ENCODE results near the gene COMMD1.
"Not testable (repeated sequence)": the region's sequence is repeated elsewhere in the genome, so short reads cannot be mapped to it uniquely, and the experiment has no call there.

COMMD1 gene

GRCh38 chr2:61905372-61906185, at the start of gene COMMD1:
COMMD1 (plus strand) TSS chr2:61905674; CDS start chr2:61905679, 5 bp downstream.
- DNase-seq, result peak; percentile 86 to 94 (median 91)

DNA sequence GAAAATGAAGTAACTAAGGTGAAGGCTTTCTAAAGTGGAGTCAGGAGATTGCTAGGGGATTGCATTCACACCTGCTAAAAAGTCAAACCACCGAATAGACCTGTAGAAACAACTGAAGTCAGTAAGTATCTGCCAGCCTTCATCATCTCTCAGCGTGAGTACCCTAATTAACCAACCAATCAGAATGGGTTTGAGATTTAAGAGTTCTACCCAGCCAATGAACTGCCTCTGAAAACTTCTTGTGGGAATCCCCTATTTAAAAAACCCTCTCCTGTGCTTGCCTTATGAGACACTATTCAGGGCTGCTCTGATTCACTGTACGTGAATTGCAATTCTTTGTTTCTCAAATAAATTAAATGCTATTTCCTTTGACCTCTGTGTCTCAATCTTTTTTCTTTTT, 48.2 kb upstream of the COMMD1 start:
- no peak for DNase-seq

DNA sequence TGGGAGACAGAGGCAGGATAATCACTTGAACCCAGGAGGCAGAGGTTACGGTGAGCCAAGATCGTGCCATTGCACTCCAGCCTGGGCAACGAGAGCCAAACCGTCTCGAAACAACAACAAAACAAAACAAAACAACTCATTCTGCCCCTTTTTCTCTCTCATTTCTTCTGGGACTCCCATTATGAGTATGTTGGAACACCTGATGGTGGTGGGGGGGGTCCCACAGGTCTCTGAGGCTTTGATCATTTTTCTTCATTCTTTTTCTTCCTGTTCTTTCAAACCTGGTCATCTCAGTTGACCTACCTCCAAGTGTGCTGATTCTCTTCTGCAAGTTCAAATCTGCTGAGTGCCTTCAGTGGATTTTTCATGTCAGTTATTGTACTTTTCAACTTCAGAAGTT, 43.4 kb upstream of the COMMD1 start:
- no peak for DNase-seq

- not testable (repeated sequence) for DNase-seq
Observed at GRCh38 chr2:61866482-61867089, 38.9 kb upstream of the COMMD1 start.

DNA sequence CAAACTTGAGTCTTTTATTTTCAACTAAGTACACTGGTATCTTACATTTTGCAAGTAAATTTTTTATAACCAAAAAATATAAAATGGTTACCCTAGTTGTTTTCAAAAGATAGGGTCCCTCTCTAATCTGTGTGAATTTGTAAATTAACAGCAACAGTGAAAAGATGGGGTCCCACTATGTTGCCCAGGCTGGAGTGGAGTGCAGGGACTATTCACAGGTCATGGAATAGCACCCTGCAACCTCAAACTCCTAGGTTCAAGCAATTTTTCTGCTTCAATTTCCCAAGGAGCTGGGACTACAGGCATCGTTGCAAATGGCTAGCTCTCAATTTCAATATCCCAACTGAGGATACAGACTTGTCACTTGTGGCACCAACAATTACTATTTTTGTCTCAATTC, 29.1 kb upstream of the COMMD1 start:
- DNase-seq, result no peak

GRCh38 chr2:61877571-61878245, 27.8 kb upstream of the COMMD1 start:
- DNase-seq, result no peak

DNA sequence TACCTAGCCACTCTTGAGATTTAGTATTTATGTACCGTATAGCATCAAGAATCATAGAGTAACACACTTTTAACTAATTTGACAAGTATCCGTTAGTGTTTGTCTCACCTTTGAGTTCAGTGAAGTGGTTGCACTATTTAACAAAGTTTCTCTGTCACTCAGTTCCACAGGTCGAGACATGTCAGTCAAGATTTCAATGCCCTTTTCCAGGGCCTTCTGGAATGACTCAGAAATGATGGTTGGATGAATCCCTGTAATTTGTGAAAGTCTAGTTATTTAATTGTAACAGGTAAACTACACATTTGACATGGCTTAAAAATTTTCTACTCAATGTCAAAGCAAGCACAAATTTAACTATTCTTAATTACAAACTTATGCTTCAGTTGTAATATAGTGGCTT, 26.7 kb upstream of the COMMD1 start:
- DNase-seq, result no peak

GRCh38 chr2:61879351-61879750, 26.1 kb upstream of the COMMD1 start:
- DNase-seq, result not testable (repeated sequence)

- no peak for DNase-seq
Observed at GRCh38 chr2:61882850-61883249, 22.6 kb upstream of the COMMD1 start.

GRCh38 chr2:61885896-61886603, 19.4 kb upstream of the COMMD1 start:
- no peak for DNase-seq

DNA sequence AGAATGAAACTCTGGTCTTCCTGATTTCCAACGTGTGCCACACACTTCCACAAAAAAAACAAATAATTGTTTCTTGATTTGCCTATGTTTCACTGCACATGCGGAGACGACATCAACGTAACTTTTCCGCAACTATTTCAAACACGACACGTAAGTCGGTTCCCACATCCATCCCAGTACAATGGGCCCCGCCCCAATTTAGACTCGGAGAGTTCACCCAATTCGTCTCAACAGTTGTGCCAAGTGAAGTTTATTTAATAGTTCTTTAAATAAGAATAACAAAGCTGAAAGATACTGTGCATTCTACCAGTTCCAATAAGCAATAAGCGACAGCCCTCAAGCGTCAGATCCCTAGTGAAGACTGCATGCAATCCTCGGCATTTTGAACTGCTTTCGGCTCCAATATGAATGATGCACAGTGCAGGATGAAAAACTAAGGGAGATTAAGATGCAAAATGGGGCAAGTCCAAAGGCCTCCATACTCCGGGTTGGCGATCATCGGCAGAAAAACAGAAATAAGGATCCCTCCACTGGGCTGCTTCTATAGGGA, 17.7 kb upstream of the COMMD1 start:
- DNase-seq, result peak; percentile 47 to 51 (median 47)

- DNase-seq, result peak; percentile 89 to 94 (median 92)
Observed at GRCh38 chr2:61888267-61889055, 17.0 kb upstream of the COMMD1 start, which contains the start of gene CCT4. CCT4 (minus strand) TSS chr2:61888656; CDS start chr2:61888507, 149 bp downstream.

DNA sequence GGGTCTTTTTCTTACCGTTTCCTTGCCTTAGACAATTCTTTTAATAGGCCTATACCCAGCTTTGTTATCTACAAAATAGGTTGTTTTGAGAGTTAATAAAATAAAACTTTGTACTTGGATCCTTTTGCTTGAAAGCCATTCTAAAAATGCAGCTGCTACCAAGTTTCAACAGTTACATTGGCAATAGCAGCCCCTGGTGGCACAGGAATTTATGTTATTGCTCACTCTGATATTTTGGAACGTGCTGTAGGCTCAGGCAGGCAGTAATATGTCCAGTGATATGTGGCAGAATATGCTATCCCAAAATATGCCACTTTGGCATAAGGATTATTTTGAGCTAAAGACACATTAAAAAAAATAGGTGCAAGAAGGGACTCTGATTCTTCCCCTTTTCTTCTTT, 6.7 kb upstream of the COMMD1 start:
- peak; percentile 16 to 22 (median 21) for DNase-seq

DNA sequence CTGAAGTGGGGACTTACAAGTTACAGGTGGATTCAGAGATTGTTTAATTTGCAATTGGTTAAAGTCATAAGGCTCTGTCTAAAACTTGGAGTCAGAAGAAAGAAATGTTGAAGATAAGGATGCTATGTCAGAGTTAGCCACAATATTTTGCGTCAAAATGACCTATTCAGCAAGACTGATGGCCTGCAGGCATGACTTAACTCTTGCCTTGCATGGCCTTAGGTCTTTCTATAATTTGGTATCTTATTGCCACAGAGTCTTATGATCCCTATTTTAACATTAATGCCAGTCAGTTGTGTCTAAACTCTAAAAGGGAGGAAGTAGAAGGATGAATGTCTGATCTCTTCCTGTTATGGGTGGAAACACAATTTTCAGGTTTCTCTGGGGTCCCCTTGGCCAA, 5.2 kb upstream of the COMMD1 start:
- peak in 1 of 3 donors; percentile 13 for DNase-seq

GRCh38 chr2:61906186-61906470, 654 bp downstream of the COMMD1 start:
- DNase-seq, result no peak

DNA sequence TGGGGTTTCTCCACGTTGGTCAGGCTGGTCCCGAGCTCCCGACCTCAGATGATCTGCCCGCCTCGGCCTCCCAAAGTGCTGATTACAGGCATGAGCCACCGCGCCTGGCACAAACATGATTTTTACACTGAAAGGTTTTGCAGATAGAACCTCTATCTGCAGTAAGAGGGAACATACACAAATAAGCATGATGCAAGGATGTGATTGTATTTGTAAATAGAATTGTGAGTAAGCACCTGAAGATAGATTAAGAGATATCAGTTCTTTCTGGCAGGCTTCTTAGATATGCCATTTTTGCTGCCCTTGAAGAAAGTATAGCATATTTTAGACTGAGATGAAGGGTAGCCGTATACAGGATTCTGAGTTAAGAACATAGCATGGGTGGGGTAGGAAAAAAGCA, 3.6 kb downstream of the COMMD1 start:
- no peak for DNase-seq

DNA sequence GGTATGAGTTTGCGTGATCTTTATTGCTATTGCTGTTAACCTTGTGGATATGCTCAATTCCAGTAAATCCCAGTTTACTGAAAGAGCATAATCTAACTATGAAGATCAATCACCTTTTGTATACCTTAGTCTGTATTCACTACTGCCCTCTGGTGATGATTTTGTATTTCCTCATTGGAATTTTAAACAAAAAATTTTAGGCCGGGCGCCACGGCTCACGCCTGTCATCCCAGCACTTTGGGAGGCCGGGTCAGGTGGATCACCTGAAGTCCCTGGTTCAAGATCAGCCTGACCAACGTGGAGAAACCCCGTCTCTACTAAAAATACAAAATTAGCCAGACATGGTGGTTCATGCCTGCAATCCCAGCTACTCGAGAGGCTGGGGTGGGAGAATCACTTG, 5.1 kb downstream of the COMMD1 start:
- DNase-seq, result peak; percentile 9 to 25 (median 17)

DNA sequence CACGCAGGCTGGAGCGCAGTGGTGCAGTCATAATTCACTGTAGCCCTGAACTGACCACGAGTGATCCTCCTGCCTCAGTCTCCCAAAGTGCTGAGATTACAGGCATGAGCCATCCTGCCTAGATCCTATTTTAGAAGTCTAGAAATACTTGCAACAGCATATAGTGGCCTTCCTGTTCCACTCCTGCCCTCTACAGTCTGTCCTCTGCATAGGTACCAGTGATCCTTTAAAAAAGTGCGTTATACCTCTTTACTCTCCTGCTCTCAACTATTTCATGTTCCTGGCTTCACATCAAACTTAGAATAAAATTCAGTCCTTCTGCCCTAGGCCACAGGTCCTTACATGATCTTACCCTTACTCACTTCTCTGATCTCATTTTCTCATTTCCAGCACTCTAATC, 6.0 kb downstream of the COMMD1 start:
- DNase-seq, result peak in 2 of 3 donors; percentile 14 to 16

GRCh38 chr2:61914794-61915193, 9.3 kb downstream of the COMMD1 start:
- DNase-seq, result not testable (repeated sequence)

DNA sequence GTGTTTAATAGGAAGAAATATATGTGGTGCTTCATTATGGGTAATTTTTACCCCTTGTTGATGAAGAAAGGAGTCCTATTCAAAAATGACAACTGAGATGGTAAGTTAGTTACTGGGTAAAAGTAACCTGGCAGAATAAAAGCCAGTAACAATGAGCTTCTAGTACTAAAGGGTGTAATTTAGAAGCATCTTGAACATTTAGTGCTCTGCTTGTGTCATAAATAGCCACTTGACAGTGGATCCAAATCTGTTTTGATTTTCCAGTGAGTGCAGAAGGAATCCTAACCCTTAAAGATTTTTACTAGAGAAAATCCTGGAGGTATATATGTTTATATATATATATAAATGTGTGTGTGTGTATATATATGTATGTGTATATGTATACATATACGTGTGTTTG, 15.1 kb downstream of the COMMD1 start:
- no peak for DNase-seq

GRCh38 chr2:61922714-61923113, 17.2 kb downstream of the COMMD1 start:
- no peak for DNase-seq
